Stomach (tissue), 4 donors: ENCODE measurements around the gene TESK1.

Experiments
- CTCF ChIP-seq, 7 experiments: fragments of 450-650 bp in 4 of 7; fragments of 200-600 bp in 3 of 7; sonication (generic) in 3 of 7; IDR thresholded peaks; one replicate each; pipeline ENCODE4 v1.5.1; 2016 to 2019; ENCODE audit warnings: antibody characterized with exemption in 7 of 7, control low read depth in 2 of 7, mild to moderate bottlenecking in 1 of 7
- POLR2A ChIP-seq, 4 donors: fragments of 450-650 bp; IDR thresholded peaks; one replicate each; pipeline ENCODE4 v1.6.1; 2016; ENCODE audit warnings: antibody characterized with exemption in 4 of 4, control low read depth in 2 of 4, mild to moderate bottlenecking in 1 of 4, moderate library complexity in 1 of 4
- POLR2AphosphoS5 ChIP-seq, 3 donors: sonication (generic); formaldehyde crosslinking; IDR thresholded peaks; one replicate each; pipeline ENCODE4 v1.6.1; 2016; ENCODE audit warnings: antibody characterized with exemption in 3 of 3

DNA sequence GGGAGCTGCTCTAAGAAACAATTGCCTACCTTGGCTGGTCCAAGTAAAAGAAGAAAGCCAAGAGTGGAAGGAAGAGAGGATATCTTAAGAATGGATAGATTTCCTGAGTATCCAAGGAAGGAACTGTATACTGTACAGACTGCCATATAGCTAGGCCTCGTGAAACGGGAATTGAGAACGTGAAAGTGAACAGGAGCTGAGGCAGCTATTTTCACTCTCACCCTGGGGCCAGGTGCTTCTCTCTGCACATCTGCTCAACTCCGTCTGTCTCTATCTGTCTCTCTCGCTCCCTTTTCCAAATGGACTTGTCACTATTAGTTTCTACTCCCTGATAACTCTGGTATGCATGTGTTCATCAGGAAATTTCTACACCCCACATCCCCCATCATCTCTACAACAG is 35.9 kb upstream of the TESK1 start:
- TF ChIP-seq POLR2A (IDR thresholded peaks at IDR 0.05) (no peak), CTCF (IDR thresholded peaks at IDR 0.05) (no peak), POLR2AphosphoS5 (IDR thresholded peaks at IDR 0.05) (no peak)
